ENCODE measurements around the gene THTPA. TPM values are rescaled to one million over a fixed set of nuclear protein-coding genes. Genes with fewer than 3 reads are reported as not detected.
"Not testable (repeated sequence)": the region's sequence is repeated elsewhere in the genome, so short reads cannot be mapped to it uniquely, and the experiment has no call there.

THTPA gene
- total RNA-seq, 2 experiments from 2014 or later = 8.1 to 12.7 TPM

DNA sequence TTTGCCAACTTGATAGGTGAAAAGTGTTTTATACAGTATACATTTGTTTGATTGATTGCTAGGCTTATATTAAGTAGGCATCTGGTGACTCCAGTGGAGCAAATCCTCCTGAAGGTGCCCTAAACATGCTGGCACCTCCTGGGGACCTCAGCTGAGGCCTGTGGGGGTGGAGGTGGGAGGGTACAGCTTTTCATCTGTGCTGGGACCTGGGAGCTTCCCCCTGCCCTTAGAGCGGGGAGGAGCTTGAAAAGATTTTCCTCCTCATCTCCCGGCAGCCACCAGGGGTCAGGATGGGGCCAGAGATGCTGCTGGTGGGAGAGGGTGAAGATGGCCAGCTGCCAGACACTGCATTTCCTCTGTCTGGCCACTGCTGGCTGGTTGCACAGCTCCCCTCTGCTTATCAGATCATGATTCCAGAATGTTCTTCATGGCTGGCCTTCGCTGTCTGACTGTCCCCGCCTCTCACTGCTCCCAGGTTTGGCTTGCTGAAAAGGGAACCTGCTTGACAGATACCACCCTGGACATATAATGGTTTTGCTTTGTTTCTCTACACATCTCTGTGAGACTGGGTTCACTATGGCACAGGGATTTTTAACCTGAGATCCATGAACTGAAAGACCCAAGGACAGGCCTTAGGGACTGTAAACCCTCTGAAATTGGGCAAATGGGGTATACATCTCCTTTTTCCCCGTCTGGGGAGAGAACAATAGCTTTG, 33.0 kb downstream of the THTPA start:
- Mint-ChIP-seq H3K27ac (no peak overlapping the region), H3K4me1 (peaks cover 6% of the 10 kb centered on the region), H3K36me3 (ENCODE audit: low read depth) (no peaks in the 10 kb centered on the region), H3K4me3 (no peak overlapping the region), H3K27me3 (peaks cover 17% of the 10 kb centered on the region), H3K9me3 (no peaks in the 10 kb centered on the region)
- CTCF ChIA-PET = interaction anchor here (0.6 to 4.3 kb wide), 17 partner anchors 9 to 826 kb away, joined by 3 to 16 read pairs (median 4); partner anchors contain the start of genes CHMP4A, DHRS4 and JPH4
- DNase-seq = peak; percentile 80
- POLR2A ChIA-PET = no interaction called here

DNA sequence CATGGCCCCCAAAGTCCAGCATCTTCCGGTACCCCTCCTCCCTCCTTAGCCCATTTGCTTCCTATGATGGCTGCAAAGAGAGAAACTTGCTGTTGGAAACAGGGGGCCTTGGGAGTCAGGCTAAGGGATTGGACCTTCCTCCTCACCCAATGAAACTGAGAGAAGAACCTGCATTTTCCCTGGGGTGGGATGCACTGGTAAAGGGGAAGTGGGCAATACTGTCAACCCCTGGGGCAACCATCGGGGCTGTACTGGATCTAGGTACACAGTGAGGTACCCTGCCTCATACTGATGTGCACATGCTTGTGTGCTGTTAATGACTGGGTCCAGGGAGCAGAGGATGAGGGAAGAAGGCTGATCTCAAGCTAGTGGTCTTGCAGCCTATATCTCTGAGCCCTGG, 33.5 kb downstream of the THTPA start:
- ChIA-PET POLR2A (no interaction called here), CTCF (interaction anchor here (0.6 to 4.3 kb wide), 15 partner anchors 10 to 827 kb away, joined by 3 to 16 read pairs (median 5); partner anchors contain the start of genes DHRS4 and JPH4)
- no peaks in the 10 kb centered on the region for H3K36me3 Mint-ChIP-seq (ENCODE audit: low read depth)
- no peak for DNase-seq
- H3K9me3 Mint-ChIP-seq = no peaks in the 10 kb centered on the region
- H3K27me3 Mint-ChIP-seq = peaks cover 17% of the 10 kb centered on the region
- H3K4me3 Mint-ChIP-seq = no peak overlapping the region
- H3K4me1 Mint-ChIP-seq = peaks cover 6% of the 10 kb centered on the region
- no peak overlapping the region for H3K27ac Mint-ChIP-seq

DNA sequence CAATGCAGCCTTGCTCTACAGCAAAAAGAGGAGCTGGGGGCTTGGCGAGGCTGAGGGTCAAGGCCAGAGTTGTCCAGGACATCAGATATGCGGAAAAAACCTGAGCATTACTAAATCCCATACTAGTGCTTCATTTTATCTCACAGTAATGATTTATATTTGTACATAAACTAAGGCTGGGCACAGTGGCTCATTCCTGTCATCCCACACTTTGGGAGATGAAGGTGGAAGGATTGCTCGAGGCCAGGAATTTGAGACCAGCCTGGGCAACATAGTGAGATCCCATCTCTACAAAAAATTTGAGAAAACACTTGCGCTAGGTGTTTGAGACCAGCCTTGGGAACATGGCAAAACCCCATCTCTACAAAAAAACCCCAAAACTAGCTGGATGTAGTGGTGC, 34.1 kb downstream of the THTPA start:
- DNase-seq = no peak
- POLR2A ChIA-PET = no interaction called here
- Mint-ChIP-seq H3K27ac (no peak overlapping the region), H3K9me3 (no peaks in the 10 kb centered on the region), H3K4me1 (peaks cover 6% of the 10 kb centered on the region), H3K36me3 (ENCODE audit: low read depth) (no peaks in the 10 kb centered on the region), H3K4me3 (no peak overlapping the region), H3K27me3 (peaks cover 17% of the 10 kb centered on the region)
- CTCF ChIA-PET = interaction anchor here (1.1 to 4.3 kb wide), 4 partner anchors 10 to 42 kb away, joined by 3 to 16 read pairs (median 8); no protein-coding TSS in a partner anchor

DNA sequence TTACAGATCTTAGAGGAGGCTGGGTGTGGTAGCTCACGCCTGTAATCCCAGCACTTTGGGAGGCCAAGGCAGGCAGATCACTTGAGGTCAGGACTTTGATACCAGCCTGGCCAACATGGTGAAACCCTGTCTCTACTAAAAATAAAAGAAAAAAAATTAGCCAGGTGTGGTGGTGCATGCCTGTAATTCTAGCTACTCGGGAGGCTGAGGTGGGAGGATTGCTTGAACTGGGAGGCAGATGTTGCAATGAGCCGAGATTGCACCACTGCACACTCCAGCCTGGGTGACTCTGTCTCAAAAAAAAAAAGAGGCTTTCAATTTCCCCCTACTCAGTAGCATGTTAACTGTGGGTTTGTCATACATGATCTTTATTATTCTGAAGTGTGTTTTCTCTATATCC, 38.1 kb downstream of the THTPA start:
- CTCF ChIA-PET = interaction anchor here (0.6 to 2.6 kb wide), 2 partner anchors 38 to 488 kb away, joined by 4 to 8 read pairs; no protein-coding TSS in a partner anchor
- H3K4me3 Mint-ChIP-seq; H3K27me3 Mint-ChIP-seq; DNase-seq; POLR2A ChIA-PET; H3K36me3 Mint-ChIP-seq (ENCODE audit: low read depth); H3K27ac Mint-ChIP-seq; H3K4me1 Mint-ChIP-seq; H3K9me3 Mint-ChIP-seq: not testable (repeated sequence)

DNA sequence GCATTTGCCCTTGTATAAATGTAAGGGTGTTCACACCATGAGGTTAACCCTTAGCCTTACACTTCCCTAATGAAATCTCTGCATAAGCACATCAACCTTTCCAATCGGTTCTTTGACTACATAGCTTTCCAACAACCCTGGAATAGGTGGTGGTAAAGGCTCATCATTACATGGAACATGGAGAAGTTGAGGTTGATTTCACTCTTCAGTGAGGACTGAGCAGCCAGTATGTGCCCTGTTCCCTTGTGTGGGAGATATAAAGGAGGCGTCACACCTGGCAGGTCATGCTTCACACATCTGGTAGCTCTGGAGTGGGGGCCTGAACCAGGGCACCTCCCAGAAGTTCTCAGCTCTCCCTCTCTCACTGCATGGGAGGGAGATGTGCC, 44.2 kb downstream of the THTPA start:
- Mint-ChIP-seq H3K4me3 (no peak overlapping the region), H3K4me1 (no peaks in the 10 kb centered on the region), H3K9me3 (no peaks in the 10 kb centered on the region), H3K27ac (no peak overlapping the region), H3K36me3 (ENCODE audit: low read depth) (no peaks in the 10 kb centered on the region), H3K27me3 (no peaks in the 10 kb centered on the region)
- CTCF ChIA-PET = interaction anchor here (0.8 to 3.4 kb wide), 4 partner anchors 10 to 32 kb away, joined by 3 to 16 read pairs (median 8); no protein-coding TSS in a partner anchor
- POLR2A ChIA-PET = no interaction called here
- DNase-seq = no peak

DNA sequence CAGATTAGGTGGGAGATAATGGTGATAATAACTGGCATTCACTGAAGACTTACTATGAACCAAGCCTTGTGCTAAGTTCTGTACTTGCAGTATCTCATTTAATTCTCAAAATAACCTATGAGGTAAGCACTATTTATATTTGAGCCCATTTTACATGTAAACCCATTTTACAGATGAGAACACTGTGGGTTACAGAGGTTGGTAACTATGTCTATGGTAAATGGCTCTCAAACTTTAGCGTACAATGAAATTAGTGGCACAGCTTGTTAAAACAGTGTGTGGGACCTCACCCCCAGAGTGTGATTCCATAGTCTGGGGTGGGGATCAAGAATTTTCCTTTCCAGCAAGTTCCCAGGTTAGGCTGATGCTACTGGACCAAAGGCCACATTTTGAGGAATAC, 44.7 kb downstream of the THTPA start:
- CTCF ChIA-PET = interaction anchor here (1.3 to 3.4 kb wide), 3 partner anchors 10 to 31 kb away, joined by 3 to 16 read pairs (median 12); no protein-coding TSS in a partner anchor
- POLR2A ChIA-PET = no interaction called here
- no peaks in the 10 kb centered on the region for H3K27me3 Mint-ChIP-seq
- H3K27ac Mint-ChIP-seq = no peak overlapping the region
- no peaks in the 10 kb centered on the region for H3K9me3 Mint-ChIP-seq
- H3K4me1 Mint-ChIP-seq = peaks cover 3% of the 10 kb centered on the region
- H3K36me3 Mint-ChIP-seq (ENCODE audit: low read depth) = no peaks in the 10 kb centered on the region
- H3K4me3 Mint-ChIP-seq = no peak overlapping the region
- no peak for DNase-seq

DNA sequence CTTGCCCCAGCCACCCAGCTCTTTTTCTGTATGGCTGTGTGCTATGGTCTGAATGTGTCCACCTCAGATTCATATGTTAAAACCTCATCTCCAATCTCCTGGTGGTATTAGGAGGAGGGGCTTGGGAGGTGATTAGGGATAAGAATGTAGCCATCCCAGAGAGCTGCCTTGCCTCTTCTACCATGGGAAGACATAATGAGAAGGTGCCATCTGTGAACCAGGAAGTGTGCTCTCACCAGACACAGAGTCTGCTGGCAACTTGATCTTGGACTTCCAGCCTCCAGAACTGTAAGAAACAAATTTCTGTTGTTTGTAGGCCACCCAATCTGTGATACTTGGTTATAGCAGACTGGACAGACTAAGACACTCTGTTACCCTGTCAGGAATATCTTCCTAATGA, 45.4 kb downstream of the THTPA start:
- no peak overlapping the region for H3K4me3 Mint-ChIP-seq
- H3K4me1 Mint-ChIP-seq = peaks cover 6% of the 10 kb centered on the region
- no peaks in the 10 kb centered on the region for H3K36me3 Mint-ChIP-seq (ENCODE audit: low read depth)
- POLR2A ChIA-PET = no interaction called here
- H3K27ac Mint-ChIP-seq = no peak overlapping the region
- CTCF ChIA-PET = interaction anchor here (1.3 to 3.4 kb wide), 3 partner anchors 9 to 31 kb away, joined by 3 to 16 read pairs (median 12); no protein-coding TSS in a partner anchor
- no peaks in the 10 kb centered on the region for H3K27me3 Mint-ChIP-seq
- DNase-seq = no peak
- H3K9me3 Mint-ChIP-seq = no peaks in the 10 kb centered on the region

DNA sequence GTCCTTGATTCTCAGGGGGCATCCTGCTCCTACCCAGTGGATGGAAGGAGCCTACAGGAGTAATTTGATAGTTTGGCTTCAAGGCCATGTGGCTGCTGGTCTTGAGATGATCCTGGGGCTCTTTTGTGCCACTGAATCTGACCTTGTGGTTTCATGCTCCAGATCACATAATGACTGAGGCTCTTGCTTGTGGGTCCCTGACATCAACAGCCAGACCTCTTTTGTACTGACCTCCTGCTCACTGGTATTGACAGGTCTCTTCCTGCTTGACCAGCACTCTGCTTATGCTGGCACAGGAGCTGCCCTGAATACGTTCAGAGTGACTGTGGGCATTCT, 45.7 kb downstream of the THTPA start:
- no peak for DNase-seq
- Mint-ChIP-seq H3K4me1 (peaks cover 9% of the 10 kb centered on the region), H3K27ac (no peak overlapping the region), H3K4me3 (no peak overlapping the region), H3K9me3 (no peaks in the 10 kb centered on the region), H3K36me3 (ENCODE audit: low read depth) (no peaks in the 10 kb centered on the region), H3K27me3 (no peaks in the 10 kb centered on the region)
- POLR2A ChIA-PET = no interaction called here
- CTCF ChIA-PET = interaction anchor here (1.3 to 3.4 kb wide), 3 partner anchors 9 to 30 kb away, joined by 3 to 16 read pairs (median 12); no protein-coding TSS in a partner anchor

DNA sequence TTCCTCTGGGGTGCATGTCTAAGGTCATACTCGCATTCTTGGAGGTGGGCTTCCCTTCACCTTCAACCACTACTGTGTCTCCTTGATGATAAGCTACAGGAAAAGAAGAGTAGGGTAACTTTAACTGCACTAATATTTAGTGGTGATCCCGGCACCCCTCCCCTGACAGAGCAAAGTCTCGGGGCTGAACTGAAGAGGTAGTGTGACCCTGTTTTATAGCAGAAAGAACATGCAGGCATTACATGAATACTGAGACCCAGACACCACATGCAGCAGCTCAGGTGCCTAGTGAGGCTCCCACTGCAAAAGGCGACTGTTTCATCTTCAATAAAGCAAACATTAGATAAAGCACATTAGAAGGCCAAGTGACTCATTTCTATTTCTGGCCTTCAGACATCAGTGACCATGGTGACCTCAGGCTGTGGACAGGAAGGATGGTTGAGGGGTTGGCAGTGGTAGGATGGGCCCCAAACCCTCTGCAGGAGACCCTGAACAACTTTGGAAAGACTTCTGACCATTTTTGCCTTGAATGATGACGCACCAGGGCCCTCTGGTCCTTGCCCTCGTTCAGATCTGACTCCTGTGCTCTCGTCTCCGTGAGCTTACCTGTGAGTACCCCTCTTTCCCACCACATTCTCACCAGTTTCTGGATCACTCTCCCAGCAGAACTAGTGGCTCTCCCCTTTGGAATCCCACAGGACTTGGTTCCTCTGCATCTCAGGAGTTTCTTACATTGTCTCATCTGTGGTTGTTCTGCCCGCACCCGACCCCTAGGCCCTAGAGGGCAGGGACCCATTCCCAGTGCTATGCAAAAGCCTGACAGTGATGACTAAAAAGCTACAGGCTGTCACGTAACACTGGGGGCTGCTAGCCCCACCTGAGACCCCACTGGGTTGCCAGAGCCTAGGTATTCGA, 46.4 kb downstream of the THTPA start:
- Mint-ChIP-seq H3K4me3 (no peak overlapping the region), H3K9me3 (no peaks in the 10 kb centered on the region), H3K27ac (no peak overlapping the region), H3K4me1 (peaks cover 9% of the 10 kb centered on the region), H3K36me3 (ENCODE audit: low read depth) (no peaks in the 10 kb centered on the region), H3K27me3 (no peaks in the 10 kb centered on the region)
- DNase-seq = no peak
- POLR2A ChIA-PET = no interaction called here
- CTCF ChIA-PET = interaction anchor here (0.7 to 3.4 kb wide), 2 partner anchors 13 to 30 kb away, joined by 3 to 12 read pairs; no protein-coding TSS in a partner anchor

DNA sequence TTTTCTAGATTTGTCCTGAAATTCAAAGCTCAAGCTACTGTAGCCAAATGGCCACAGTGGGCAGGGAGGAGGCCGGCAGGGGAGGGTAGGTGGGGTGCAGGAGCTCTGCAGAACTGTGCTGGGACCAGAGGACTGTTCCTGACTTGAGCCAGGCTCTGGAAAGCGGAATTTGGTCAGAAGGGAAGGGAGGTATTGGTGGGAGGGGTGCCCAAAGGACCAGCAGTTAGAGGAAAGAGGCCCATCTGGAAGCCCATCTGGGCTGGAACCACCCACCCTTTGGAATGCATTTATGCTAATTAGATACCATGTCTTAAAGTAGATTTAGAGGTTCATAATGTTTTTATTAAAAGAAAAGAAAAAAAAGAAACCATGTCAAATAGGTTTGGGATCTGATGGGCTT, 47.0 kb downstream of the THTPA start:
- Mint-ChIP-seq H3K36me3 (ENCODE audit: low read depth) (no peaks in the 10 kb centered on the region), H3K27me3 (no peaks in the 10 kb centered on the region), H3K4me1 (peaks cover 9% of the 10 kb centered on the region), H3K9me3 (no peaks in the 10 kb centered on the region), H3K4me3 (no peak overlapping the region), H3K27ac (no peak overlapping the region)
- CTCF ChIA-PET = interaction anchor here (0.7 to 3.4 kb wide), 2 partner anchors 14 to 29 kb away, joined by 3 to 12 read pairs; no protein-coding TSS in a partner anchor
- no peak for DNase-seq
- POLR2A ChIA-PET = no interaction called here

DNA sequence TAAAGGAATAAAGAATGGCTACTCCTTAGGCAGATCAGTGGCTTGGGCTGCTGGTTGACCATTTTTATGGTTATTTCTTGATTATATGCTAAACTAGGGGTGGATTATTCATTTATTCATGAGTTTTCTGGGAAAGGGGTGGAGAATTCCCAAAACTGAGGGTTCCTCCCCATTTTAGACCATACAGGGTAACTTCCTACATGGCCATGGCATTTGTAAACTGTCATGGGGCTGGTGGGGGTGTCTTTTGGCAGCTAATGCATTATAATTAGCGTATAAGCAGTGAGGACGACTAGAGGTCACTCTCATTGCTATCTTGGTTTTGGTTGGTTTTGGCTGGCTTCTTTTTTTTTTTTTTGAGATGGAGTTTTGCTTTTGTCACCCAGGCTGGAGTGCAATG, 48.1 kb downstream of the THTPA start:
- Mint-ChIP-seq H3K4me3 (no peak overlapping the region), H3K4me1 (peaks cover 14% of the 10 kb centered on the region), H3K36me3 (ENCODE audit: low read depth) (peaks cover 6% of the 10 kb centered on the region), H3K27me3 (no peaks in the 10 kb centered on the region), H3K27ac (no peak overlapping the region), H3K9me3 (peaks cover 6% of the 10 kb centered on the region)
- DNase-seq = no peak
- CTCF ChIA-PET = no interaction called here
- POLR2A ChIA-PET = no interaction called here

DNA sequence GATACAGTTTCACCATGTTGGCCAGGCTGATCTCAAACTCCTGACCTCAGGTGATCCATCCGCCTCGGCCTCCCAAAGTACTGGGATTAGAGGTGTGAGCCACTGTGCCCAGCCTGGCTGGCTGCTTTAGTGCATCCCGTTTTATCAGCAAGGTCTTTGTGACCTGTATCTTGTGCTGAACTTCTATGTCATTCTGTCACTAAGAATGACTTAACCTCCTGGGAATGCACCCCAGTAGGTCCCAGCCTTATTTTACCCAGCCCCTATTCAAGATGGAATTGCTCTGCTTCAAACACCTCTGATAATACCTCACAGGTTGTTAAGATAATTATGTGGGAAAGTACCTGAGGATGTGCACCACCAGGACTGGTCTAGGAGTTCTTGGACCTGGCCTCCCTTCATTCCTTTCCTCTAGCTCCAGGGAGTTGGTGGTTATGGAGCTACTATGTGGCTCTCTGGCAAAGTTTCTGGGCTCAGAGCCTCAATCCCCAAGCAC, 48.7 kb downstream of the THTPA start:
- CTCF ChIA-PET = interaction anchor here (0.8 kb wide), 1 partner anchor 16 kb away, joined by 5 read pairs; no protein-coding TSS in a partner anchor
- no peaks in the 10 kb centered on the region for H3K27me3 Mint-ChIP-seq
- DNase-seq = no peak
- no peak overlapping the region for H3K4me3 Mint-ChIP-seq
- peaks cover 7% of the 10 kb centered on the region for H3K9me3 Mint-ChIP-seq
- peaks cover 7% of the 10 kb centered on the region for H3K36me3 Mint-ChIP-seq (ENCODE audit: low read depth)
- POLR2A ChIA-PET = no interaction called here
- peaks cover 18% of the 10 kb centered on the region for H3K4me1 Mint-ChIP-seq
- no peak overlapping the region for H3K27ac Mint-ChIP-seq
